Stimulated activated CD8-positive, alpha-beta memory T cell treated with anti-CD3 and anti-CD28 coated beads, Interleukin-15, amount 100 ng/mL, for 48 hours (primary cell): ENCODE data around the gene SLC12A9.
"Not testable (repeated sequence)": the region's sequence is repeated elsewhere in the genome, so short reads cannot be mapped to it uniquely, and the experiment has no call there.

Experiments used
- DNase-seq, 2 donors: peaks; one replicate each; pipeline ENCODE4 v3.0.0-alpha.2; 2020; ENCODE audit warnings: low read depth in 2 of 2

The SLC12A9 gene

DNA sequence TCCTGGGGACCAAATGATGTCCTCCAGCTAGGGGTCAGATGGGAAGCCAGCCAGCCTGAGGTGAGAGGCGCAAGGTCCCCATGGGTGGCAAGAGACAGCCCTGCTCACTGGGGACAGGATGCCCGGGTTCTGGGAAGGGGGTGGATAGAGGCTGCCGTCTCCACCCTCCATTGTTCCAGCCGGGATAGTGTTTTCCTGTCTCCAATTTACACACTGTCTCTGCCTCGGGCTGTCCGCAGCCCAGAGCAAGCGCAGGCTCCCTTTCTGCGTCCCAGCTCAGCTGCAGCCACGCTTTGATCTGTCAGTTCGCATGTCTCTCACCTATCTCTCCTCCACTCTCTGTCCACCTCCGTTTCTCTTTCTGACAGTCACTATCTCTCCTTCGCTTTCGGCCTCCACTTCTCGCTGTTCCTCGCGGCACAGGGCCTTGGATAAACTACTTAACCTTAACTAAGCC lies 27.3 kb upstream of the SLC12A9 start:
- DNase-seq = no peak

DNA sequence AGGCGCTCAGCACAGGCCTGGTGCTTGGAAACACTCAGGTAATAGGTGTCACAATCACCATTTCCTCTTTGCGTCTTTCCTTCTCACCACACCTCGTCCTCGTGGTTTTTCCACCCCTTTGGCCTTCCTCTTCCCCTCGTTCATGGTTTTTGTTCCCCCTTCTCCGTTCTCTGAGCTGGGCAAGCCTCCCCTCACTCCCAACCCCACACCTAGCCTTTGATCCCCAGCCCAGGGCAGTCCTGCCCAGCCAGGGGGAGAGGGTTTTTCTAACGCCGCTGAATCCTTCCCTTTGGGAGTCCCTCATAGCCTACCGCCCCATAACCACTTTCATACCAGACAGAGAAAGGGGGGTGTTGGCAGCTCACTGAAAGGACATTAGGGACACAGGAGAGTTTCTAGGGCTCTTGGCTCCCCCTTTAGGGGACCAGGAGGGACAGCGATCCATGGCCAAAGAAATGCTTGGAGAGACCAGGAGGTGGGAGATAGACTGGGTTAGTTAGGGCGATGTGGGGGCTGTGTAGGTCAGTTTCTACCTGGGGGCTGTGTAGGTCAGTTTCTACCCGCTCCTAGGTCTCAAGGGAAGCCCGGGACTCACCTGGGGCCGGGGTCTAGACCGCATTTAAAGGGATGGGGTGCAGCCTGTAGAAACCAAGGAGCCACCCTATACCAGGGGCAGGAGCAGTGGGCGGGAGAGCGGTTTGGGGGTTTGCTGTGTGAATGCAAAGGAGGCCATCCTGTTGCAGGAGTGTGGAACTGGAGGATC lies 26.6 kb upstream of the SLC12A9 start:
- no peak for DNase-seq

DNA sequence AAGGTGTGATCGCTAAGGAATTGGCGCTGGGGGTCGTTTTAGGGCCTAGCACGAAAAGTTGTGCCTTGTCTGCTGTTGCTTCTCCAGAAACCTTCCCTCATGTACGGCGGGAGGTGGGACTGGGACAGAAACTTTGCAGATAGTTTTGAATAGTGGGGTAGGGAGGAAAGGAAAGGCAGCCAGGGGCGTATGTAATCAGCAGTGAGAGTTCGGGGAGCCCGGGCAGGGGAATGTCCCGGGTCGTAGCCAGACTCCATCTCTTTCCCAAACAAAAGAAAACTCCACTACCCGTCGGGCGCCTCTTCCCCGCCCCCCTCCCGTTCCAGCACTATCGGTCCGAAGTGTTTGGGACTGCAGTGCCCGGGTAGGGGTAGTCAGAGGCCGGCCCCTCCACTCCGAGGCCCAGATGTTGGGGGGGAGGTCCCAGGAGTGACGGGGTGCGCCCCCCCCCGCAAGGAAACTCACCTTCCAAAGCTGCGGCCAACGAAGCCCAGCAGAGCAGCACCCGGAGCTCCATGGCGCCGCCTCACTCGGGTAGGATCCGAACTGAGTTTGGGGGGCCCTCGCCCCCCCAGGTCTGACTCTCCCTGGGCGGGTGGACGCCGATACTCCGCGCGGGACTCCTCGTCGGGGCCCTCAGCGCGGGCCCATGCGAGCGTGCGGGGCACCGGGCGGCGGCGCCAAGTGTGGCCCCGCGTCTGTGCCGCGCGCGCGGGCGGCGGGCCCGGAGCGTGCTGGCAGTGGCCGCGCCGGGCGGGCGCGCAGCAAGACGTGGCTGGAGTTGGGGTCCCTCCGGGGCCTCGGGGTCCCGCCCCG lies 25.8 kb upstream of the SLC12A9 start:
- DNase-seq = no peak

DNA sequence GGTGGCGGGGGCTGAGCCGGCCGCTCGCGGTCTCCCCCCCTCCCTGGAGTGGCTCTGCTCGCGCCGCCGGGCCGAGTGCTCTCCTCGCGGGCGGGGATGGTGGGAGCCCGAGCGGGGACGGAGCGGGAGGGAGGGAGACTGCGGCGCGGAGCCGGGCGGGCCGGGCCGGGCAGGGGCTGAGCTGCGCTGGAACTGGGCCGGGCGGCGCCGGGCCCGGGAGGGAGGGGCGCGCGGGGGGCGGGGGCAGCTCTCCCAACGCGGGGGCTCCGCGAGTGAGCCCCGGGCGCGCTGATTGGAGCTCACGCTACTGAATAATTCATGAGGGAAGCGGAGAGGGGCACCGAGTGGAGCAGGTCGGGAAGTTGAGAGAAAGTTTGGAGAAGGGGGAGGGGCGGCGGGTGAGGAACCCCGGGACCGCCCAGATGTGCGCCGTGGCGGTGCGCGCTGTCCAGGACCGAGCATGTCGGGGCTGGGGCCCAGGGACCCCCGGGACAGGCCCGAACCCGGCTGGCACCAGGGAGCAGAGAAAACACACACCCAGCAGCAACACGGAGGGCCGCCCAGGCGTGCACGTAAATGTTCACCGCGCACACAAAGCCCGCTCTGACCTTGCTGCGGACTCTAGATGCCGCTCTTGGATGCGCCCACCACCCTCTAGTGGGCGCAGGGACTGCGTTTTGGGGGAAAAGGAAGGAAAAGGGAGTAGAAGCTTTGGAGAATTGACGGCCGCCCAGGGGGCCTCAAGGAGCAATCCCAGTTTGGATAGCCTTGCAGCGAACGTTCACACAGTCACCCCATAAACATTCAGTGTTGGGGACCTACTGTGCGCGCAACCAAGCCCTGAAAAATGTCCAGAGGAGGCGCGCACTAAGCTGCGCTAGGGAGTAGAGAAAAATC lies 24.9 kb upstream of the SLC12A9 start, which contains the start of gene EPHB4:
EPHB4 (minus strand) TSS at position 194 of the 897 bp plus-strand sequence. CDS start 493 bp downstream, outside the sequence.
- DNase-seq = no peak

DNA sequence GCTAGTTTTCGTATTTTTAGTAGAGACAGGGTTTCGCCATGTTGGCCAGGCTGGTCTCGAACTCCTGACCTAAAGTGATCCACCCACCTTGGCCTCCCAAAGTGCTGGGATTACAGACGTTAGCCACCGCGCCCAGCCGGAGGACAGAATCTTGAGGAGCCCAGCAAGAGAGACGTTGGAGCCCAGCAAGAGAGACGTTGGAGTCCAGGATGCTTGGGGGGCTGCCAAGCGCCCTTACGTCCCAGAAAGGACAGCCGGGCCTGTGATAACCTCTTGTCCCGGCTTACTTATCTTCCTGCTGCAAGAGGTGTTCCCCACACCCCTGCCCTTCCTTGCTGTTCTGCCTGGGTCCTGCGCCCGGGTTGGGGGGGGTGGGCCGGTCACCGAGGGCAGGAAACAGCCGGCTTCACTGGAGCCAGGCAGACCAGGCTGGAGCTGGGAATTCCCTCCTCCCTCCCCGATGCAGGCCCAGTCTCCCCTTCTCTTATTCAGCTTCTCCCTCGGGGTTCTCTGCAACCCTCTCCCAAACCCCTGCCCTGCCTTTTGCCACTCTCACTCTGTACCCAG lies 23.3 kb upstream of the SLC12A9 start:
- DNase-seq = no peak

DNA sequence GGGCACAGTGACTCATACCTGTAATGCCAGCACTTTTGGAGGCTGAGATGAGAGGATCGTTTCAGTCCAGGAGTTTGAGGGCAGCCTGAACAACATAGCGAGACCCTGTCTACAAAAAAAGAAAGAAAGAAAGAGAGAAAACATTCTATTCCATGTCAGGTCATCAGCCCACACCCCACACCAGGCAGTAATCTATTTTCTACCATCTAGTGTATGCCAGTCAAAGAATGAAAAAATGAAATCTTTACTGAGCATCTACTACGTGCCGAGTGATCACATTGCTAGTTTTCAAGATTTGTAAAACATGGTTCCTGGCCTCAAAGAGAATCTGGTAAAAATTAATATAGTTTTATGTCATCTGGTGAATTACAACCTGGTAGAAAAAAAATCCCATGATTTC lies 22.1 kb upstream of the SLC12A9 start:
- DNase-seq = no peak

DNA sequence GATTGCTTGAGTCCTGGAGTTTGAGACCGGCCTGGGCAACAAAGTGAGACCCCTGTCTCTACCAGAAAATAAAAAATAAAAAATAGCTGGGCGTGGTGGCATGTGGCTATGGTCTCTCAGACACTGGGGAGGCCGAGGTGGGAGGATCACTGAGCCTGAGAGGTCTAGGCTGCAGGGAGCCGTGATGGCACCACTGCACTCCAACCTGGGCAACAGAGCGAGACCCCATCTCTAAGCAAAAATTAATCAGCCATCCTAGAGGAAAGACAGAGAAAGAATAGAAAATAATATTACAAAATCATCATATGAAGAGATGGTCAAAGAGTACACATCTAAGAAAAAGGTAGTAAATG lies 20.3 kb upstream of the SLC12A9 start:
- no peak for DNase-seq

DNA sequence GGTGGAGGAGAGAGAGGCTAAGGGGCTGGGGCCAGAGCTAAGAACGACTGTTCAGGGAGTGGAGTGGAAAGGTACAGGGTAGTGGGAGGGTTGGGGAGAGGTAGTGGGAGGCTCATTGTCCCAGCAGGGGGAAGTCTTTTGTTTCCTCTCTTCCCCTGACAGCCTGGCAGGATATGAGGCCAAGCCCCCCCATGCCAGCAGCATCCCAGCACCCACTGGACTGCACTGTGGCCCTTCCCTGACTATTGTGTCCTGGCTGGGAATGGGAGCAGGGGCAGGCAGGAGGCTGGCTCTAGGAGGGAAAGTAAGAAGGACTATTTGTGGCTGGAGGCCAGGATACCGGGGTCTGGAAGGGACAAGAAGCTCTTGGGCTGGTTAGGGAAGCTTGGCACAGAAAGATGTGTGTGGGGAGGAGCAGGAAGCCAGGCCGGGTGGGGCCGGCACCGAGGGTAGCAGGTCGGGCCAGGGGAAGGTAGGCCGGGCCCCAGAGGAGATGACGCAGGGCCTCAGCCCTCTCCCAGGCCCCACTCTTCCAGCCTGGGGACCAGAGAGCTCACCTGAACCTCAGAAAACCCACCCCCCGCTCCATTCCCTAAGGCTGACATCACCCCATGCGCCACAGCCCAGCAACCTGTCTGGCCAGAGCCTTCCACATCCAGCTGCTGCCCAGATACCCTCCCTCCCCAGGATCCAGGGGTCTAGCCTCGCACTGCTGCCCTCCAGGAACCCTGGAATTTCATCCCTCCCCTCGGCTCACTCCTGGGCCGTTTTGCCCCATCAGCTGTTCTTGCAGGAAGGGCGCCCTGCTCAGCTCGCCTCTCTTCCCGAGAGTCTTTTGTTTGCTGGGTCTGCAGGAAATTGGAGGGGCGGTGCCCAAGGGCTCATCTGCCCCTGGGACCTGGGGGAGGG lies 16.4 kb upstream of the SLC12A9 start:
- DNase-seq = no peak

DNA sequence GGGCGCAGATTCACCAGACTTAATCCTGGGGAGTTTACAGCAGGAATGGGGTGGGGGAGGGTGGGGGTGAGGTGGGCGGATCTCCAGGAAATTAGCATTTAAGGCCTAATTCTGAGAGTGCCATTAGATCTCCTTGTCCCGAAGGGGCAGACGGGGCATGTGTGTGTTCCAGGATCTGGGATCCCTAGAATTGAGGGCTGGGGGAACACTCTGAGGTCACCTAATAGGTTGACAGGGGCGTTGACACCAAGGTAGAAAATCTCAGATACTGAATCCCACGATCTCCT lies 15.8 kb upstream of the SLC12A9 start:
- no peak for DNase-seq

DNA sequence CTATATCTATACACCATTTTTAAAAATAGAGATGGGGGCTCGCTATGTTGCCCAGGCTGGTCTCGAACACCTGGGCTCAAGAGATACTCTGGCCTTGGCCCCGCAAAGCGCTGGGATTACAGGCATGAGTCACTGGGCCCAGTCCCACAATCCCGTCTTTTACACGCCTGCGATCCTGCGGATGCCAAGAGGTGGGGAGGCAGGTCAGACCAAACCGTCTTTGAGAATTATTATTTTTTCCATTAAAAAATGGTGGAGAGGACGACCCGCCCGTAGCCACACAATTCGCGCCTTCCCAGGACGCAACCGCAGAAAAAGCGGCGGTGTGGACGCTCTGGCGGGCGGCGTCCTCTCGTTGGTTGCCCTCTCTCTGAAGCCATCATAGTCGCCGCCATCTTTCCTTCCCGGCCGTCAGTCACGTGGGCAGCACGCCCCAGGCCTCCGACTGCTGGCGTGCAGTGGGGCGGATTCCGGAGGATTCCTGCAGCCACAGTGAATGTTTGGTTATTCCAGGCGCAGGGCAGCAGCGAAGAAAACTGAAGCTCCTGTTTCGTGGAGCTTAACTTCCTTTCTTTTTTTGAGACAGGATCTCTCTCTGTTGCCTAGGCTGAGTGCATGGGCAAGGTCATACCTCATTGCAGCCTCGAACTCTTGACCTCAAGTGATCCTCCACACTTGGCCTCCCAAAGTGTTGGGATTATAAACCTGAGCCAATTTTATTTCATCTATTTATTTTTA lies 15.2 kb upstream of the SLC12A9 start:
- DNase-seq = peak; percentile 66 to 70

DNA sequence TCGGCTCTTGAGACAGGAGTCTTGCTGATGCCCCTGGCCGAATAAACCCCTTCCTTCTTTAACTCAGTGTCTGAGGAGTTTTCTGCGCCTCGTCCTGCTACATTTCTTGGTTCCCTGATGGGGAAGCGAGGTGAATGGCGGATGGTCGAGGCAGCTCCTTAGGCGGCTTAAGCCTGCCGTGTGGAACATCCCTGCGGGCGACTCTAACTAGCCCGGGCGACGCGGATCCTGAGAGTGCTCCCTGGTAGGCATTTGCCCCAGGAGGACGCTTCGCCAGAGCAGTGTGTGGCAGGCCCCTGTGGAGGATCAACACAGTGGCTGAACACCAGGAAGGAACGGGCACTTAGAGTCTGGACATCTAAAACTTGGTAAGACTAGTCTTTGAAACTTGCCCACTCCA lies 13.2 kb upstream of the SLC12A9 start:
- DNase-seq = no peak

DNA sequence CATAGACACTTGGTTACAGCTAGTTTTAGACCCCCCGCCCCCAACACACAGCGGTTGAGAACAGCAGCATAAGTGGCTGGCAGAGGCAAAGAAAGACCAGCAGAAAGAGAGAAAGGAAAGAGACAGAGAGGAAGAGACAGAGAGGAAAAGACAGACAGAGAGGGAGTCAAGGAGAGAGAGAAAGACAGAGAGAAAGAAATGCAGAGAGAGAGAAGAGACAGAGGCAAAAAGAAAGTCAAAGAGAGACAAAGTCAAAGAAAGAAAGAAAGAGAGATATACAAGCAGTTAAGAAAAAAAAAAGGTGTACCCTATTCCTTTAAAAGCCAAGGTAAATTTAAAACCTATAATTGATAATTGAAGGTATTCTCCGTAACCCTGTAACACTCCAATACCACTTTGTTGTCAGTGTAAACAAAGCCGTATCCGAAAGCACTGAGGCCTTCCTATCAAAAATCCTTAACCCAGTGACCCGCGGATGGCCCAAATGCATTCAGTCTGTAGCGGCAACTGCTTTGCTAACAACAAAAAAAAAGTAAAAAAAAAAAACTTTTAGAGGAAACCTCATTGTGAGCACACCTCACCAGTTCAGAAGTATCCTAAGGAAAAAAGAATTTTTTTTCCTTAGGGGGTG lies 11.9 kb upstream of the SLC12A9 start:
- DNase-seq = no peak

DNA sequence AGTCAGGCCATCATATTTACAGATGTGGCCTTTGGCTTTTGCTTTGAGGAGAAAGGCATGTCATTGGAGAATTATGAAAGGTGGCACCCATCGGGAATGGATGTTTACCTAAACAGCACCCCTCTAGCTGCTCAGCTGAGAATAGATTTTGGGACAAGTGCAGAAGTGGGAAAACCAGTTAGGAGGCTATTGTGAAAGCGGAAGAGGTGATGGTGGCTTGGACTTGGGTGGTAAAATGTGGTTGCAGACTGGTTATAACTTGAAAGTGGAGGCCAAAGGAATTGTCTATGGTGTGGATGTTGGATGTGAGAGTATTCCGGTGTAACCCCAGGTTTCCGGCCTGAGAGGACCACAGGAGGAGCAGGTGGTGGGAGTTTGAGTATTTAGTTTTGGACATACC lies 5.2 kb upstream of the SLC12A9 start:
- no peak for DNase-seq

DNA sequence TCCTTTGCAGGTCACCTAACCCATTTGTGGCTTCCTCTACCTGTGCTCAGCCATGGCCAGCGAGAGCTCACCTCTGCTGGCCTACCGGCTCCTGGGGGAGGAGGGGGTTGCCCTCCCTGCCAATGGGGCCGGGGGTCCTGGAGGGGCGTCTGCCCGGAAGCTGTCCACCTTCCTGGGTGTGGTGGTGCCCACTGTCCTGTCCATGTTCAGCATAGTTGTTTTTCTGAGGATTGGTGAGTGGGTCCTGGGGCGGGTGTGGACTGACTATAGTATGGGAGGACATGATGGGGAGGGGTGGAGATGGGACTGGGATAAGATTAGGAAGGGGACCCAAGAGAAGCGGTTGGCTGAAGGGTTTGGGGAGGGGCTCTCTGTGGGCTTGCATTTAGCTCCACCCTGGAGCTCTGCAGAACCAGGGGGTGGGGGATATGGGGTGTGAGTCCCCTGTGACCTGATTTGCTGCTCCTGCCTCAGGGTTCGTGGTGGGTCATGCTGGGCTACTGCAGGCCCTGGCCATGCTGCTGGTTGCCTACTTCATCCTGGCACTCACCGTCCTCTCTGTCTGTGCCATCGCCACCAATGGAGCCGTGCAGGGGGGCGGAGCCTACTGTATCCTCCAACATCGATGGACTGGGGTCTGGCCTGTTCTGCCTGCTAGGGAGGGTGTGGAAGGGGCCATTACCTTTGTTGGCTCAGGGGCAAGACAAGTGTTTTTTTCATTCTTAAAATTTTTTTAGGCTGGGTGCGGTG lies 1.8 kb downstream of the SLC12A9 start:
- DNase-seq = no peak

DNA sequence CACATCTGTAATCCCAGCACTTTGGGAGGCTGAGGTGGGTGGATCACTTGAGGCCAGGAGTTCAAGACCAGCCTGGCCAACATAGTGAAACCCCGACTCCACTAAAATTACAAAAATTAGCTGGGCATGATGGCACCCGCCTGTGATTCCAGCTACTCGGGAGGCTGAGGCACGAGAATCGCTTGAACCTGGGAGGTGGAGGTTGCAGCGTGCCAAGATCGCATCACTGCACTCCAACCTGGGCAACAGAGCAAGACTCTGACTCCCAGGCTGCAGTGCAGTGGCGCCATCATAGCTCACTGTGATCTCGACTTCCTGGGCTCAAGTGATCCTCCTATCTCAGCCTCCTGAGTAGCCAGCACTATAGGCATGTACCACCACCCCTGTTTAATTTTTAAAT lies 2.4 kb downstream of the SLC12A9 start:
- not testable (repeated sequence) for DNase-seq

DNA sequence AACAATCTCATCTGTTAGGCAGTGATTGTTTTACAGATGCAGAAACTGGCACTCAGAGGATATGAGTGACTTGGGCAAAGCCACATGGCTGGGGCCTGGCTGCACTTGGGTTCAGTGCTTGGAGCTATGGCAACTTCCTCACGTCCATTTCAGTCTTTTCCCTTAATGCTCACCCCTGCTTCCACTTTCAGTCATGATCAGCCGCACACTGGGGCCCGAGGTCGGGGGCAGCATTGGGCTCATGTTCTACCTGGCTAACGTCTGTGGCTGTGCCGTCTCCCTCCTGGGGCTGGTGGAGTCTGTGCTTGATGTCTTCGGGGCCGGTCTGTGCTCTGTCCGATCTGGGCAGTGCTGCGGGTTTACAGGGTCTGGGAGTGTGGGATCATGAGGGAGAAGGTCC lies 3.0 kb downstream of the SLC12A9 start:
- DNase-seq = no peak

DNA sequence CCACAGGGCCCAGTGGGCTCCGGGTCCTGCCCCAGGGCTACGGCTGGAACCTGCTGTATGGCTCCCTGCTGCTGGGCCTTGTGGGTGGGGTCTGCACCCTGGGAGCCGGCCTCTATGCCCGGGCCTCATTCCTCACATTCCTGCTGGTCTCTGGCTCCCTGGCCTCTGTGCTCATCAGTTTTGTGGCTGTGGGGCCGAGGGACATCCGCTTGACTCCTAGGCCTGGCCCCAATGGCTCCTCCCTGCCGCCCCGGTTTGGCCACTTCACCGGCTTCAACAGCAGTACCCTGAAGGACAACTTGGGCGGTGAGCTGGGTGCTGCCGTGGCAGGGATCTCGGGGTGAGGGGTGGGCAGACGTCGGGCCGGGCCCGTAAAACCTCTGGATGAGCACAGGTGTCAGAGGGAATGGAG lies 4.4 kb downstream of the SLC12A9 start:
- DNase-seq = no peak

DNA sequence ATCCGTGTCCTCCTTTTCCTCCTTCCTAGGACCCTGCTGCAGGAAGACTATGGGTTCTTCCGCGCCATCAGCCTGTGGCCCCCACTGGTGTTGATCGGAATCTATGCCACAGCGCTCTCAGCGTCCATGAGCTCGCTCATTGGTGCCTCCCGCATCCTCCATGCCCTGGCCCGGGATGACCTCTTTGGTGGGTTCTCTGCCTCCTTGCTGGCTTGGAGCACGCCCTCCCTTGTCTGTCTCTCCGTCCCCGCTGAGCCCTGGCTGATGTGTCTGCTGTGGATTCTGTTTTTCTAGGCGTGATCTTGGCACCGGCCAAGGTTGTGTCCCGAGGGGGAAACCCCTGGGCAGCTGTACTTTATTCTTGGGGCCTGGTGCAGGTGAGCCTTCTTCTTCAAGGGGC lies 7.3 kb downstream of the SLC12A9 start:
- DNase-seq = no peak
